GM19467 (cell line): ENCODE measurements around the gene SLC39A11.
"Not testable (repeated sequence)": the region's sequence is repeated elsewhere in the genome, so short reads cannot be mapped to it uniquely, and the experiment has no call there.

ENCODE experiments used
- ATAC-seq: cut with Tn5 transposase; IDR thresholded peaks from one replicate; pipeline ENCODE4 v1.9.1; 2021; ENCODE audit warnings: mild to moderate bottlenecking, moderate library complexity; ENCODE audit not compliant: unreplicated experiment

SLC39A11 gene

DNA sequence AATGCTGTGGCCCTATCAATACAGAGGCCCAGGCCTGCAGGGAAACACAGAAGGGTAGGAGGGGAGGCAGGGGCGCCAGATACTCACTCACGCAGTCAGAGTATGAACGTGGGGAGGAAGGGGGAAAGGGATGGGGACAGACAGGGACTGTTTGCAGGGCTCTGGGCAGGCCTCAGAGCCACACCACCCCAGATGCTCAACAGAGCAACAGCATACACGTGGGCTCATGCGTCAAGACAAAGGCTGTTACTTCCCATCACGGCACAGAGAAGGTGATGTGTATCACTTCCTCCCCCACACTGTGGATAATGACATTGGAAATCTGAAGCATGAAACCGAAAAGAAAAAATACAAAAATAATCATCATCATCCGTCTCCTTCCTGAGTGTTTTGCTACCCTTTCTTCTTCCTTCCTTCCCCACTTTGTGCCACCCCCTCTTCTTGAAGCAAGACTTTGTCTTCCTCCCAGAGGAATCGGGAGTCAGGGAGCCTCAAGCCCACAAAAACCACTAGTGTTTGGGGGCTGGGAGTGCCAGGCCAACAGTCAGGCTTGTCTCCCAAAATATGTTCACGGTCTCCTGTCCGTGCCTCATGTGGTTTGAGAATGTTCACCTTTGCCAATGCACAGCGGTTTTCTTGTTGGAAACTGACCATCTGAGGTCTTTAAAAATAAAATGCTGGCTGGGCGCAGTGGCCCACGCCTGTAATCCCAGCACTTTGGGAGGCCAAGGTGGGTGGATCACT, 20.1 kb downstream of the SLC39A11 start:
- ATAC-seq, result no peak

- ATAC-seq, result no peak
These were observed 21.2 kb downstream of the SLC39A11 start for GRCh38 chr17:73071066-73071999.

- no peak for ATAC-seq
These were observed 22.6 kb downstream of the SLC39A11 start for GRCh38 chr17:73069841-73070240.

DNA sequence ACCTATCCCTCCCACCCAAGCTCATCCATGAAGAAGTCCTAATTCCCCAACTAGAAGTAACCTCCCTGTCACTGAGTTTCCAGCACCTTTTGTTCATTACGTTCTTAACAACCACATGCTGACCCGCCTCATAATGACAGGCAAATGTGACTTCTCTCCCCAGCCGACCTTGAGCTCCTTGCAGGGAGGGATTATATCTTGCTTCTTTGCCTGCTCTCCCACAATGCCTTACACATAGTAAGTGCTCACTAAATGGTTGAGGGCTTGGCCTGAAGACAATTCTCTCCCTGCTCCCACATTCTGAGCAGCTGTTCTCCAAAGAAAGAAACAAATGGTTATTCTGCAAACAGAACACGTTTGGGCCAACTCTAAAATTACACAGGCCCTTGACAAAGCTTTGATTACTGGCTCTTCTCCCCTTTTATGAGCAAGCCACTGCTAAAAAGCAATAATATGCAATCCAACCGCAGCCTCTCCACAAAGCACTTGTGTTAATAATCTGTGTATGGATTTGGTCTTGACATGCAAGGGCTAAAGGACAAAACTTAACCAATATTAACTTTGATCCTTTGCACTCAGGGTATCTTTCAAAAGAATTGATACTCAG, 23.2 kb downstream of the SLC39A11 start:
- ATAC-seq, result no peak

GRCh38 chr17:73068322-73069153, 23.9 kb downstream of the SLC39A11 start:
- ATAC-seq, result no peak

DNA sequence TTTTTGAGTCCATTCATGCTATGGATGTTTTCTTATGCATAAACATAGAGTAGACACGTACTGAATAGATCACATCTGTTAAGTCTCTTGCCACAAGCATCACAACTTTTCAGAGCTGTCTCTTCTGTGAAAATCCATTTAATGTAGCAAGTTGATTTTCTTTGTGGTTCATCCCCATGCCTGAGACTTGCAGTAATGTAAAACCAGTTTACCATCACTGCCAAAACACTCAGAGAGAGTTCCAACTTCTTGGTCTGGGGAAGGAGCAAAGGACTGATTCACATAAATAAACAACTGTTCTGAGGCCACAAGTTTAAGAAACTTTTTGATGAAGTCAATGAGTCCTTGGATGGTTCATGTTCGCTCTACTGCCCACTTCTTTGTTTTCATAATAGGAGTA, 24.8 kb downstream of the SLC39A11 start:
- ATAC-seq, result not testable (repeated sequence)

GRCh38 chr17:73067075-73067474, 25.4 kb downstream of the SLC39A11 start:
- ATAC-seq, result no peak

- no peak for ATAC-seq
These were observed 26.2 kb downstream of the SLC39A11 start for GRCh38 chr17:73066148-73066884.

- no peak for ATAC-seq
These were observed 27.1 kb downstream of the SLC39A11 start for GRCh38 chr17:73065376-73065775.

- no peak for ATAC-seq
These were observed 28.2 kb downstream of the SLC39A11 start for GRCh38 chr17:73064084-73064938.

- ATAC-seq, result no peak
These were observed 29.8 kb downstream of the SLC39A11 start for GRCh38 chr17:73062726-73063125.

- no peak for ATAC-seq
These were observed 31.3 kb downstream of the SLC39A11 start for GRCh38 chr17:73061161-73061560.

DNA sequence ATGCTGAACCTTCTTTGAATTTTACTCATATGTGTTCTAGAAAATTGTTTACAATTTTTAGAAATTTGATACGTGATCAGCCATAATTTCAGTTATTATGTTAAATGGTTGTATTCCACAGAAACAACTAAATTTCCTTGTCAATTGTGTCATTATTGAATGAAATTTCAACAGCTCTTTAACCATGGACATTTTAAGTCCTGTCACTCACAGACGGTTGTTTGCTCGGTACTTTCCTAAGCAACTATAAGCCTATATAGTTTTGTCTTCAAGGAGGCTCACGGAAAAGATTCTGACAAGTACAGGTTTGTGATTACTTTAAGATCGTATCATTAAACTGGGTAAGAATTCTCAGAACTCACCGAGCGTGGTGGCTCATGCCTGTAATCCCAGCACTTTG, 31.8 kb downstream of the SLC39A11 start:
- no peak for ATAC-seq

DNA sequence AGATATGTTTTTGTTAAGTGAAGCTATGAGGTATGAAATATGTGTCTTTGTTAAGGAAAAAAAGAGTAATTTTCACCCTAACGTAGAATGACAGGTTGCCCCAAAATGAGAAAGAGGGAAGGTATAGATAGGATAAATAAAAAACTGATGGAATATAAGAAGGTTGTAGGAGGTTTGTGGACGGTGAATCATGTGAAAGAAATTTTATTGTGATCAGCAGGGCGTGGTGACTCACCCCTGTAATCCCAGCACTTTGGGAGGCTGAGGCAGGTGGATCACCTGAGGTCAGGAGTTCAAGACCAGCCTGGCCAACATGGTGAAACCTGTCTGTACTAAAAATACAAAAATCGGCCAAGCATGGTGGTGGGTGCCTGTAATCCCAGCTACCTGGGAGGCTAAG, 32.8 kb downstream of the SLC39A11 start:
- ATAC-seq, result not testable (repeated sequence)

GRCh38 chr17:73058022-73058421, 34.5 kb downstream of the SLC39A11 start:
- no peak for ATAC-seq

DNA sequence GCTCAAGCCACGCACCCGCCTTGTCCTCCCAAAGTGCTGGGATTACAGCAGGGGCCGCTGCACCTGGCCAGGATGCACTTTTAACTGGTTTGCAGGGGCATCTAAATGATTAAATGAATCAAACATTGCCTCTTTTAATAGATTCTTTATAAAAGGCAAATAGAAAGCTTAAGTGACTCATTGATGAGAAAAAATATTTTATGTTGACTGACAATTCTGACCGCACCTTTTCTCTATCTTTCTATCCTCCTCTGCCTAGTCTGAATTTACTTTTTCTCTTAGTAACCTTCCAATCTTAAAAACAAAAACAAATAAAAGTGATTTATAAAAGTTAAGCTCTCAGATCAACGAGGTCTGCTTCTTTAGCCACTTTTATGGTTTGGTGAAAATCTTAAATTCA, 35.3 kb downstream of the SLC39A11 start:
- no peak for ATAC-seq

DNA sequence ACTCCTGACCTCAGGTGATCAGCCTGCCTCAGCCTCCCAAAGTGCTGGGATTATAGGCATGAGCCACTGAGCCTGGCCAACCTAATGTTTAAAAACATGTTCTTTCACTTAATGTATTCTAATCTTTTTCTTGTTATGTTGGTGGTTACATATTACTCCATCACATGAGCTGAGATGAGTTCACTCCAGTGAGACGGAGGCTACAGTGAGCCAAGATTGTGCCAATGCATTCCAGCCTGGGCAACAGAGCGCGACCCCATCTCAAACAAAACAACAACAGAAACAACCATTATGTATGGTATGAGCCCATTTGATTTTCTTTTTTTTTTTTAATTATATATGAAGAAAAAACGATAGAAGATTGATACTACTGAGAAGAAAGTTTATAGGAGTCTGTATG, 39.6 kb downstream of the SLC39A11 start:
- ATAC-seq, result no peak

- no peak for ATAC-seq
These were observed 41.7 kb downstream of the SLC39A11 start for GRCh38 chr17:73050797-73051196.

- ATAC-seq, result no peak
These were observed 44.3 kb downstream of the SLC39A11 start for GRCh38 chr17:73048170-73048569.
